ENCODE data around the gene CXCR6.

The CXCR6 gene

DNA sequence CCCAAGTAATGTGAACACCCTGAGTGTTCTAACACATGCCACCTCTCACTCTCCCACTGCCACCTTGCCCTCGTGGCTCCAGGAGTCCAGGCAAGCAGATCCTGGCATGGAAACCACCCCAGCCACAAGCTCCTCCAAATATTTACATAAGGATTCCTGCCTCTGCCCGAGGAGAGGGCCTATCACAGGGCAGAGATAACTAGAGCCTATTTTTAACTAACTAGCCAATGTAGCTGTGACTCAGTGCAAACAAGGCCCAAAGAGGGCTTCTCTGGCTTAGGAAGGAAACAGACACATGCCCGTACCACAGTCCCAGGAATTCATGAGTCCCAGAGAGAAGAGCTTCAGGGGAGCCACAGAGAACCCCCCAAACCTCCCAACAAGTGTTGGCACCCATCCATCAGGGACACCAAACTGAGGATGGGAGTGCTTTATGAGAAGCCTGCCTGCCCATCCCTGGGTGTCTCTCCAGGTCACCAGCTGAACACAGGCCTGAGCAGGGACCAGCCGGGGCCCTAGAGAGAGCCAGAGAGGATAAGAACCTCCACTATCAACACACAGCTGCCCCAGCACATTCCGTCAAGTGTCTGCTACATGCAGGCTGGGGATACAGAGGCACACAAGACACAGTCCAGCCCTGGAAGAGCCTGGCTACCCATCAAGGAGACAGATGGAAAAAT is 43.2 kb downstream of the CXCR6 start:
- Histone ChIP-seq H3K27ac (ENCODE audit: extremely low read depth, low read depth, low read length) (no peak overlapping the region), H3K4me3 (ENCODE audit: low read depth, low read length) (no peak overlapping the region), H3K9me3 (ENCODE audit: control insufficient read depth, insufficient read depth, low read depth, low read length) (no peaks in the 10 kb centered on the region), H3K36me3 (ENCODE audit: control insufficient read depth in 2 of 2, insufficient read depth in 1 of 2, low read length in 2 of 2) (peaks cover 0 to 44% of the 10 kb centered on the region in 2 experiments; a peak in 1 of 3 replicates), H3K4me1 (ENCODE audit: control insufficient read depth, insufficient read depth, low read length) (peaks cover 6% of the 10 kb centered on the region; the same call in 1 of the 2 replicates)
- CTCF ChIA-PET = no interaction called here
- POLR2A ChIA-PET = no interaction called here
- no peak for TF ChIP-seq TRIM28 (IDR thresholded peaks at IDR 0.05; ENCODE audit: borderline replicate concordance, low read length)
- TF ChIP-seq, protein P1, sequence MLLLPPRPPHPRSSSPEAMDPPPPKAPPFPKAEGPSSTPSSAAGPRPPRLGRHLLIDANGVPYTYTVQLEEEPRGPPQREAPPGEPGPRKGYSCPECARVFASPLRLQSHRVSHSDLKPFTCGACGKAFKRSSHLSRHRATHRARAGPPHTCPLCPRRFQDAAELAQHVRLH (tag by site-specific recombination; IDR thresholded peaks at IDR 0.05) = no peak
- no peak for TF ChIP-seq ZNF274 (IDR thresholded peaks at IDR 0.05; ENCODE audit: low read length)
- TF ChIP-seq ZNF274 (tag by site-specific recombination; IDR thresholded peaks at IDR 0.05; ENCODE audit: borderline replicate concordance) = no peak
- no peak for TF ChIP-seq ZNF521 (tag by site-specific recombination; IDR thresholded peaks at IDR 0.05)
- TF ChIP-seq, protein P2, sequence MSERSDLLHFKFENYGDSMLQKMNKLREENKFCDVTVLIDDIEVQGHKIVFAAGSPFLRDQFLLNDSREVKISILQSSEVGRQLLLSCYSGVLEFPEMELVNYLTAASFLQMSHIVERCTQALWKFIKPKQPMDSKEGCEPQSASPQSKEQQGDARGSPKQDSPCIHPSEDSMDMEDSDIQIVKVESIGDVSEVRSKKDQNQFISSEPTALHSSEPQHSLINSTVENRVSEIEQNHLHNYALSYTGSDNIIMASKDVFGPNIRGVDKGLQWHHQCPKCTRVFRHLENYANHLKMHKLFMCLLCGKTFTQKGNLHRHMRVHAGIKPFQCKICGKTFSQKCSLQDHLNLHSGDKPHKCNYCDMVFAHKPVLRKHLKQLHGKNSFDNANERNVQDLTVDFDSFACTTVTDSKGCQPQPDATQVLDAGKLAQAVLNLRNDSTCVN (tag by site-specific recombination; optimal IDR thresholded peaks at IDR 0.05) = no peak
- TF ChIP-seq ZNF121 (tag by site-specific recombination; IDR thresholded peaks at IDR 0.05) = no peak
- no peak for TF ChIP-seq ZNF138 (tag by site-specific recombination; IDR thresholded peaks at IDR 0.05; ENCODE audit: borderline replicate concordance)

DNA sequence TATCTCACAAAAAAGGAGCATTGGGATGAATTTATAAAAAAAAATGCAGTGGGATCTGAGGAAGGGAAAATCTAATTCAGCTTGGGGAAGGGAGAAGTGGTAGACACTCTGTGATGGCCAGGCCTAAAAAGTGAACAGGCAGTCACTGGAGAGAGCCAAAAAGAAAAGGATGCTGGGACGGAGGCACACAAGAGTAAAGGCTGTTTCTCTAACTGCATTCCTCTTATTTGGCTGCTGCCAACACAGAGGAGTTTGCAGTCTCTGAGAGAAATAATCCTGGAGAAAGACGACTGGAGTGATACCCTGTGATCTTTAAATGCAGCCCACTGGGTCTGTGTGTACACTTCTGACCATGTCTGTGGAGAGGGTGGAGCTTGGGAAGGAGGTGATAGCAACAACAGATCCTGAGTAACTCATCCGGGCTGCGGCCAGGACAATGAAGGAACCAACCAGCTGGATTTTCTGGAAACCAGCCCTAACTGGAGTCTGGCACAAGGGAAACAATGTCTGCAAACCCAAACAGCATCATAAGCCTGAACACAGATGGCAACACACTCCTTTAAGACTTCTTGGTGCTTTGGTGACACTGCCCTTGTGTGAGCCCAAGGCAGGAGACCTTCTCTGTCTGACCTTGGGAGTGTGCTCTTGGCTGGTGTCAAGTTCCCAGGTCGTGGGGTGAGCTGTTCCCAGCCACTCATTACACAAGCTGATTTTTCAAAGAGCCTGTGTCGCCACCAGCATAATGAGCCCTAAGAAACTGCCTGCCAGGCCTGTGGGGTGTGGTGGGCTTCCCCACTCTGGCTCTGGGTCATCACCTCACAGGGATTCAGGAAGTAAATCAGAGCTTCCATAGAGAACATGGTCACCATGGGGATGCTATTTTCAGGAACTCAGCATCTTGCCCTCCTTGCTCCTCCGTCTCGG is 44.4 kb downstream of the CXCR6 start:
- no peak overlapping the region for H3K27ac ChIP-seq (ENCODE audit: extremely low read depth, low read depth, low read length)
- CTCF ChIA-PET = no interaction called here
- TF ChIP-seq ZNF654 (tag by site-specific recombination; IDR thresholded peaks at IDR 0.05; ENCODE audit: low read depth) = no peak
- TF ChIP-seq ZNF623 (tag by site-specific recombination; IDR thresholded peaks at IDR 0.05) = no peak
- TF ChIP-seq ZNF510 (tag by site-specific recombination; IDR thresholded peaks at IDR 0.05; ENCODE audit: insufficient replicate concordance) = no peak
- TF ChIP-seq ZNF561 (tag by site-specific recombination; IDR thresholded peaks at IDR 0.05; ENCODE audit: borderline replicate concordance) = no peak
- no peak for TF ChIP-seq ZFP69B (tag by site-specific recombination; IDR thresholded peaks at IDR 0.05)
- no peak for TF ChIP-seq ZNF202 (tag by site-specific recombination; IDR thresholded peaks at IDR 0.05; ENCODE audit: borderline replicate concordance)
- TF ChIP-seq, protein P1 (tag by site-specific recombination; IDR thresholded peaks at IDR 0.05) = no peak
- no peak for TF ChIP-seq MEIS1 (CRISPR knock-in tag; IDR thresholded peaks at IDR 0.05; ENCODE audit: borderline replicate concordance)
- no peak for TF ChIP-seq IKZF3 (tag by site-specific recombination; IDR thresholded peaks at IDR 0.05)
- POLR2A ChIA-PET = no interaction called here
- H3K4me3 ChIP-seq (ENCODE audit: low read depth, low read length) = no peak overlapping the region
- H3K4me1 ChIP-seq (ENCODE audit: control insufficient read depth, insufficient read depth, low read length) = peaks cover 6% of the 10 kb centered on the region; the same call in 1 of the 2 replicates
- H3K9me3 ChIP-seq (ENCODE audit: control insufficient read depth, insufficient read depth, low read depth, low read length) = no peaks in the 10 kb centered on the region
- H3K36me3 ChIP-seq (ENCODE audit: control insufficient read depth in 2 of 2, insufficient read depth in 1 of 2, low read length in 2 of 2) = peaks cover 0 to 34% of the 10 kb centered on the region in 2 experiments; a peak in 1 of 3 replicates

DNA sequence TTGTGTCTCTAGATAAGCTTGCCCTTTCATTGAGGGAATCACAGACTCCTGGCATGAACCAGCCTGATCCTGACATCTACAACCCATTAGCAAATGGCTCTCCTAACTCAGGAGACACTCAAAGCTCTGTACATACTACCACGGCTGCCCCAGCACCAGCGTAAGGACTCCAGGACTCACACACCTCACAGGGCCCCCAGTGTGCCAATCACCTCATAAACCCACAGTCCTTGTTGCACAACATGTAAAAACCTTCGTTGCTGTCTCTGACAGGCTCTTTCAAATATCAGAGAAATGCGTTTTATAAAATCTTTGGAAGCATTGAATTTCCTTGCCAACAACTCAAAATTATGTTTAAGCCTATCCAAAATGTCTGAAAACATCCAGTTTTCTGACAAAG is 45.1 kb downstream of the CXCR6 start:
- POLR2A ChIA-PET = no interaction called here
- Histone ChIP-seq H3K4me1 (ENCODE audit: control insufficient read depth, insufficient read depth, low read length) (peaks cover 6% of the 10 kb centered on the region; the same call in 1 of the 2 replicates), H3K27ac (ENCODE audit: extremely low read depth, low read depth, low read length) (no peak overlapping the region), H3K36me3 (ENCODE audit: control insufficient read depth in 2 of 2, insufficient read depth in 1 of 2, low read length in 2 of 2) (peaks cover 0 to 27% of the 10 kb centered on the region in 2 experiments; a peak in 1 of 3 replicates), H3K4me3 (ENCODE audit: low read depth, low read length) (no peak overlapping the region), H3K9me3 (ENCODE audit: control insufficient read depth, insufficient read depth, low read depth, low read length) (no peaks in the 10 kb centered on the region)
- CTCF ChIA-PET = no interaction called here
- TF ChIP-seq, protein P3, sequence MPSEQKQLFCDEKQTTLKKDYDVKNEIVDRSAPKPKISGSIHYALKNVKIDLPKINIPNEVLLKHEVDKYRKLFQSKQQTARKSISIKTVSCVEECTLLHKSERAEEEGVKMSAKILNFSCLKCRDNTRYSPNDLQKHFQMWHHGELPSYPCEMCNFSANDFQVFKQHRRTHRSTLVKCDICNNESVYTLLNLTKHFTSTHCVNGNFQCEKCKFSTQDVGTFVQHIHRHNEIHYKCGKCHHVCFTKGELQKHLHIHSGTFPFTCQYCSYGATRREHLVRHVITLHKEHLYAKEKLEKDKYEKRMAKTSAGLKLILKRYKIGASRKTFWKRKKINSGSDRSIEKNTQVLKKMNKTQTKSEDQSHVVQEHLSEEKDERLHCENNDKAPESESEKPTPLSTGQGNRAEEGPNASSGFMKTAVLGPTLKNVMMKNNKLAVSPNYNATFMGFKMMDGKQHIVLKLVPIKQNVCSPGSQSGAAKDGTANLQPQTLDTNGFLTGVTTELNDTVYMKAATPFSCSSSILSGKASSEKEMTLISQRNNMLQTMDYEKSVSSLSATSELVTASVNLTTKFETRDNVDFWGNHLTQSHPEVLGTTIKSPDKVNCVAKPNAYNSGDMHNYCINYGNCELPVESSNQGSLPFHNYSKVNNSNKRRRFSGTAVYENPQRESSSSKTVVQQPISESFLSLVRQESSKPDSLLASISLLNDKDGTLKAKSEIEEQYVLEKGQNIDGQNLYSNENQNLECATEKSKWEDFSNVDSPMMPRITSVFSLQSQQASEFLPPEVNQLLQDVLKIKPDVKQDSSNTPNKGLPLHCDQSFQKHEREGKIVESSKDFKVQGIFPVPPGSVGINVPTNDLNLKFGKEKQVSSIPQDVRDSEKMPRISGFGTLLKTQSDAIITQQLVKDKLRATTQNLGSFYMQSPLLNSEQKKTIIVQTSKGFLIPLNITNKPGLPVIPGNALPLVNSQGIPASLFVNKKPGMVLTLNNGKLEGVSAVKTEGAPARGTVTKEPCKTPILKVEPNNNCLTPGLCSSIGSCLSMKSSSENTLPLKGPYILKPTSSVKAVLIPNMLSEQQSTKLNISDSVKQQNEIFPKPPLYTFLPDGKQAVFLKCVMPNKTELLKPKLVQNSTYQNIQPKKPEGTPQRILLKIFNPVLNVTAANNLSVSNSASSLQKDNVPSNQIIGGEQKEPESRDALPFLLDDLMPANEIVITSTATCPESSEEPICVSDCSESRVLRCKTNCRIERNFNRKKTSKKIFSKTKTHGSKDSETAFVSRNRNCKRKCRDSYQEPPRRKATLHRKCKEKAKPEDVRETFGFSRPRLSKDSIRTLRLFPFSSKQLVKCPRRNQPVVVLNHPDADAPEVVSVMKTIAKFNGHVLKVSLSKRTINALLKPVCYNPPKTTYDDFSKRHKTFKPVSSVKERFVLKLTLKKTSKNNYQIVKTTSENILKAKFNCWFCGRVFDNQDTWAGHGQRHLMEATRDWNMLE (tag by site-specific recombination; conservative IDR thresholded peaks at IDR 0.05; ENCODE audit: low read depth) = no peak
- TF ChIP-seq ZNF23 (tag by site-specific recombination; IDR thresholded peaks at IDR 0.05; ENCODE audit: borderline replicate concordance) (no peak), SP7 (tag by site-specific recombination; IDR thresholded peaks at IDR 0.05) (no peak)
- TF ChIP-seq, protein P2 (tag by site-specific recombination; optimal IDR thresholded peaks at IDR 0.05) = no peak
